ENCODE results near the gene HIVEP2.

DNA sequence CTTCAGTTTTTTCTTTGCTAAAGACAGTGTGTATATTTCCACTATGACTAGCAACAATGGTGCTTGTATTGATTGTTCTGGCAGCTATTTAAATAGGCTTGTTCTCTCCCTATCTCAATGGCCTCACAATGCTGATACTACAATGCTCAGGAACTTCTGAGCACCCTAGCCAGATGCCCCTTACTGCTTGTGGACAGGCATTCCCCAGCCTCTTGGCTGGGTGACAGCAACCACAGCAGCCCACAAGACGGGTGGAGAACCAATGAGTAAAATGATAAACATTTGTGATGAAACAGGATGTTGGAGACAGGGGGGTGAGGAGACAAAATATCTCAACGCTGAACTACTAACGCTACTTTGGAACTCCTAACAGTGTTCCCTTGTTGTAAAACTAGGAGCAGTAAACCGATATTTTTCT, 42.3 kb downstream of the HIVEP2 start:
- no peak for TF ChIP-seq PAX5 (IDR thresholded peaks at IDR 0.05; ENCODE audit: insufficient read depth, low read length, severe bottlenecking)
- no peak for TF ChIP-seq POLR2AphosphoS5 (IDR thresholded peaks at IDR 0.05; ENCODE audit: low read depth, low read length)
- TF ChIP-seq POLR2A (IDR thresholded peaks at IDR 0.05; ENCODE audit: low read depth, low read length): peak; percentile 53; the same call in 1 of the 2 replicates
- TF ChIP-seq TAF1 (IDR thresholded peaks at IDR 0.05; ENCODE audit: low read depth, low read length): no peak
- TF ChIP-seq SPI1 (IDR thresholded peaks at IDR 0.05; ENCODE audit: low read depth, low read length): no peak

Measured in GM12891 (cell line).